Sigmoid colon (tissue), 7 donors: ENCODE results near the gene ABCG8. TPM values are rescaled to one million over a fixed set of nuclear protein-coding genes. Genes with fewer than 3 reads are reported as not detected.
A peak's percentile ranks its signal among the peaks of the same experiment; 100 is the strongest.

Source experiments
- DNase-seq: peaks from one replicate; pipeline ENCODE4 v3.0.0-alpha.2; 2019
- H3K27ac ChIP-seq, 4 donors: fragments of 200-600 bp; sonication (generic); one replicate each; pipeline ENCODE4 v1.5.1; 2016 to 2019; ENCODE audit warnings: mild to moderate bottlenecking in 1 of 4
- H3K27me3 ChIP-seq, 3 donors: fragments of 200-600 bp; sonication (generic); one replicate each; pipeline ENCODE4 v1.5.1; 2019; ENCODE audit warnings: mild to moderate bottlenecking in 1 of 3
- H3K36me3 ChIP-seq, 4 donors: fragments of 200-600 bp; sonication (generic); one replicate each; pipeline ENCODE4 v1.5.1; 2016 to 2019
- H3K4me1 ChIP-seq, 4 donors: fragments of 200-600 bp; sonication (generic); one replicate each; pipeline ENCODE4 v1.5.1; 2017 to 2019
- H3K4me3 ChIP-seq, 4 donors: fragments of 200-600 bp; sonication (generic); one replicate each; pipeline ENCODE4 v1.5.1; 2017 to 2019; ENCODE audit warnings: mild to moderate bottlenecking in 2 of 4, moderate library complexity in 1 of 4
- H3K9me3 ChIP-seq, 4 donors: fragments of 200-600 bp in 3 of 4; sonication (generic) in 3 of 4; one replicate each; pipeline versions ENCODE4 v1.5.1 to v1.6.1; 2013 to 2019
- CTCF ChIP-seq, 4 experiments: fragments of 450-650 bp in 3 of 4; fragments of 200-600 bp in 1 of 4; IDR thresholded peaks; one replicate each; pipeline ENCODE4 v1.5.1; 2016 to 2019; ENCODE audit warnings: antibody characterized with exemption in 4 of 4, mild to moderate bottlenecking in 3 of 4, moderate library complexity in 2 of 4
- EP300 ChIP-seq, 4 donors: sonication (generic); formaldehyde crosslinking; IDR thresholded peaks; one replicate each; pipeline ENCODE4 v1.6.1; 2017; ENCODE audit warnings: antibody characterized with exemption in 4 of 4
- POLR2A ChIP-seq, 2 donors: fragments of 450-650 bp; IDR thresholded peaks; one replicate each; pipeline ENCODE4 v1.6.1; 2016; ENCODE audit warnings: antibody characterized with exemption in 2 of 2, mild to moderate bottlenecking in 2 of 2, moderate library complexity in 2 of 2
- POLR2AphosphoS5 ChIP-seq, 4 donors: sonication (generic); formaldehyde crosslinking; IDR thresholded peaks; one replicate each; pipeline ENCODE4 v1.6.1; 2017; ENCODE audit warnings: antibody characterized with exemption in 4 of 4
- WGBS, 2 donors: extraction: QIAGEN DNeasy Blood & Tissue Kit; methylation state at CpG; one replicate each; pipeline ENCODE4 v1.1.7; 2013; 5-methylcytosine and 5-hydroxymethylcytosine counted together
- intact Hi-C: fragments of 100-400 bp; cut with DNase I; formaldehyde crosslinking; loops from one replicate; pipeline ENCODE4 v1.15.1; 2023
- polyA plus RNA-seq, 3 donors: library from polyadenylated mRNA; stranded (reverse); fragments of 200-250 nt; gene quantifications; one replicate each; pipeline ENCODE4 v1.2.3, GENCODE V29; 2013
- total RNA-seq, 4 donors: library from RNA; depleted of rRNA; stranded (reverse); fragments of >200 nt; gene quantifications; one replicate each; pipeline ENCODE4 v1.1.0, GENCODE V29; 2016
- donor health status: healthy with polysubstance abuse.
- donor health status: Bipolar disorder and iron deficiency.
- donor health status: healthy.

Gene ABCG8
- total and polyA plus RNA-seq, 7 donors, result under 0.01 to 0.16 TPM; not detected in 5

- 92 to 96% methylated on average over 7 of the region's 7 CpGs for WGBS, 2 donors
- TF ChIP-seq CTCF (IDR thresholded peaks at IDR 0.05) (no peak), POLR2A (IDR thresholded peaks at IDR 0.05) (no peak), POLR2AphosphoS5 (IDR thresholded peaks at IDR 0.05) (no peak), EP300 (IDR thresholded peaks at IDR 0.05) (no peak)
- Histone ChIP-seq H3K9me3 (no peaks in the 10 kb centered on the region), H3K27ac (no peak overlapping the region), H3K4me1 (no peaks in the 10 kb centered on the region), H3K27me3 (no peaks in the 10 kb centered on the region), H3K4me3 (no peak overlapping the region), H3K36me3 (peaks cover 8 to 68% (median 16%) of the 10 kb centered on the region in 4 donors)
- DNase-seq, result no peak
- intact Hi-C loops, result no loop called here
Observed at GRCh38 chr2:43887176-43887575, 48.4 kb downstream of the ABCG8 start.

DNA sequence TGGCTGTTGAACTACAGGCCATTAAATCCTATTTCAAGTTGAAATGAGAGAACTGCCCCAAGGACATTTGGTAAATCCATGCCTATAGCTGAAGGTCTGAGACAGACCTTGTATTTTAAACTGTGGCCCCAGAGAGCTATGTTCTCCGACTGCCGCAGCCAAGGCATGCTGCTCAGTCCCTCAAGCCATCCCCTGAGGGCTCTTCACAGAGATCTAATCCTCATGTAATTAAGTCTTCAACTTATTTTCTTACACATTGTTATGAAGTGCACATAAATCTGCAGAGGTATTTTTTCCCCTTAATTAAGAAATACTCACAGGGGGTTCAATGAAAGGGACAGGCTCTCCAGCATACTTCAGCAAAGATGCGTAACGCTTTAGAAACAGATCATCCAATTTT, 50.6 kb downstream of the ABCG8 start:
- DNase-seq, result no peak
- no peaks in the 10 kb centered on the region for H3K4me1 ChIP-seq
- TF ChIP-seq POLR2AphosphoS5 (IDR thresholded peaks at IDR 0.05), result no peak
- TF ChIP-seq POLR2A (IDR thresholded peaks at IDR 0.05), result no peak
- TF ChIP-seq EP300 (IDR thresholded peaks at IDR 0.05), result no peak
- no peak for TF ChIP-seq CTCF (IDR thresholded peaks at IDR 0.05)
- 95 to 98% methylated on average over 4 of the region's 4 CpGs for WGBS, 2 donors
- intact Hi-C loops, result no loop called here
- H3K9me3 ChIP-seq, result no peaks in the 10 kb centered on the region
- H3K27me3 ChIP-seq, result no peaks in the 10 kb centered on the region
- no peak overlapping the region for H3K27ac ChIP-seq
- H3K4me3 ChIP-seq, result no peak overlapping the region
- peaks cover 8 to 90% (median 33%) of the 10 kb centered on the region in 4 donors for H3K36me3 ChIP-seq

DNA sequence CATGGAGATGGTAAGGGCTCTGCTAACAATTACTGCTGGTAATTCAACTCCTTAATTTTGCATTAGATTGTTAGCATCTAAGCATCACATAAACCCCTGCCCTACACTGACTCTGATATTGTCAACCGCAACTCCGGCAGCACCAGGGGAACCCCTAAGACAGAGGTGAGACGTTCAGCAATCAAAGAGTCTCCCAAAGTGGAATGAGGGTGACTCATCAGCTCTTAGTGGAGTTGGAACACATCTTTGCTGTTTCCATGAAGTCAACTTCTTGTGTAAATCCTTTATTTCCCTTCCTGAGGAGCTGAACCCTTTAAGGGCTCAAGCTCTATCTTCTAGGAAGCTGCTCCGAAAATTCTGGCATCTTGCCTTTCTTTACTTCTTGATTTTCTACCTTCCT, 52.1 kb downstream of the ABCG8 start:
- intact Hi-C loops, result no loop called here
- Histone ChIP-seq H3K36me3 (peaks cover 8 to 95% (median 33%) of the 10 kb centered on the region in 4 donors), H3K4me1 (no peaks in the 10 kb centered on the region), H3K9me3 (no peaks in the 10 kb centered on the region), H3K27ac (peak overlapping the region in 1 of 4 donors; percentile 13), H3K4me3 (no peak overlapping the region), H3K27me3 (no peaks in the 10 kb centered on the region)
- DNase-seq, result no peak
- TF ChIP-seq CTCF (IDR thresholded peaks at IDR 0.05) (no peak), POLR2AphosphoS5 (IDR thresholded peaks at IDR 0.05) (no peak), EP300 (IDR thresholded peaks at IDR 0.05) (no peak), POLR2A (IDR thresholded peaks at IDR 0.05) (no peak)
- 80 to 83% methylated on average over 4 of the region's 4 CpGs for WGBS, 2 donors

GRCh38 chr2:43894743-43895142, 56.0 kb downstream of the ABCG8 start:
- Histone ChIP-seq H3K27me3 (no peaks in the 10 kb centered on the region), H3K4me1 (no peaks in the 10 kb centered on the region), H3K27ac (no peak overlapping the region), H3K9me3 (no peaks in the 10 kb centered on the region), H3K36me3 (peaks cover 10 to 97% (median 29%) of the 10 kb centered on the region in 4 donors), H3K4me3 (no peak overlapping the region)
- WGBS, 2 donors, result 96 to 97% methylated on average over 2 of the region's 2 CpGs
- TF ChIP-seq EP300 (IDR thresholded peaks at IDR 0.05), result no peak
- no peak for TF ChIP-seq CTCF (IDR thresholded peaks at IDR 0.05)
- no peak for TF ChIP-seq POLR2AphosphoS5 (IDR thresholded peaks at IDR 0.05)
- no peak for TF ChIP-seq POLR2A (IDR thresholded peaks at IDR 0.05)
- intact Hi-C loops, result no loop called here
- DNase-seq, result no peak

DNA sequence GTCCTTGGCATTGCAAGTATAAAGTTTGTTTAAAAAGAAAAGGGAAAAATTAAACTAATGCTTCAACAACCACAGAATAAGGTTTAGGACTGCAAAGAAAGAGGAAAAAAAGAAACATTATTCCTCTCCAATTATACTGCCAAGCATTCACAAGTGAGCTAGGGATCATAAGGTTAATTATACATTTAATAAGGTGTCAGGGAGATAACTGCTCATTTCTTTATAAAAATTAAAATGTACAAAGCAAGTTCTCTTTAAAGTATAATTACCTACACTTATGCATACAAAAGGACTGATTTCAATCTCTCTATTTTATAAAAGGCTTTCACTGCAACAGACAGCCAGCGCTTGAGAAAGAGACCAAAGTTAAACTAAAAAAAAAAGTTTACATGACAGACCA, 58.1 kb downstream of the ABCG8 start:
- Histone ChIP-seq H3K27ac (no peak overlapping the region), H3K4me3 (no peak overlapping the region), H3K36me3 (peaks cover 10 to 93% (median 27%) of the 10 kb centered on the region in 4 donors), H3K27me3 (no peaks in the 10 kb centered on the region), H3K4me1 (no peaks in the 10 kb centered on the region), H3K9me3 (no peaks in the 10 kb centered on the region)
- TF ChIP-seq POLR2AphosphoS5 (IDR thresholded peaks at IDR 0.05) (no peak), EP300 (IDR thresholded peaks at IDR 0.05) (no peak), CTCF (IDR thresholded peaks at IDR 0.05) (no peak), POLR2A (IDR thresholded peaks at IDR 0.05) (no peak)
- 94 to 99% methylated on average over 1 of the region's 1 CpG for WGBS, 2 donors
- intact Hi-C loops, result no loop called here
- no peak for DNase-seq
